HG03045 (cell line): ENCODE results near the gene DGKD.

Experiments used
- ATAC-seq: cut with Tn5 transposase; IDR thresholded peaks from one replicate; pipeline ENCODE4 v1.9.1; 2021; ENCODE audit warnings: mild to moderate bottlenecking, moderate library complexity; ENCODE audit not compliant: unreplicated experiment

Gene DGKD

DNA sequence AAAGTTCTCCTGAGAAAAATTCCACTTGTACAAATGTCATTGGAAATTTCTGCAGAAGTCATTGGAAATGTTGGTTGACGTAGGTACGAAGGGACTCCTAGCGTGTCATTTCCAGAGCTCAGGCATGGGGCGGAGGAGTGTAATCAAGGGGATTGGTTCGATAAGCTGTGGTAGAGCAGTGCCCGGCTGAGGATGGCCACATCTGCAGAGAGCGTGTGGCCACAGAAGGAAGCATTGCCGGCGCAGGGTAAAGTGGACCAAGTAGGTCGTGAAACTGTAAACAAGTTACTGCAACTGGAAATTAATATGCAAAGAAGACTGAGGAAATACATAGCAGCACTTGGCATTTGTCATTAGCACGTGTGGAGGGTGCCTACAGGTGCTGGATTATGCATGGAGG is 101.8 kb downstream of the DGKD start:
- ATAC-seq: no peak

DNA sequence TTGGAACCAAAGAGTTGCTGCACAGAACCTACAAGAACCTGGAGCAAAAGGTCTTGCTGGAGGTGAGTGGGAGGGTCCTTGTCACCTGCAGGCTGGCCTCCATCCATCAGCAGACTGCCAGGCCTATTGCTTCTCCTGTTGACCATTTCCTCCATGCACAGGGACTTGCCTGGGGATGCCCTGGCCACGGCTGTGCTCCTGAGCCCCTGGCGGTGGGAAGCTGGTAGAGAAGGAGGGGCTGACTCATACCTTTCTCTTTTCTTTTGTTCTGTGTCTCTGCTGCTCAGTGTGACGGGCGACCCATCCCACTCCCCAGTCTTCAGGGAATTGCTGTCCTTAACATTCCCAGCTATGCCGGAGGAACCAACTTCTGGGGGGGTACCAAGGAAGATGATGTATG is 102.6 kb downstream of the DGKD start:
- no peak for ATAC-seq

DNA sequence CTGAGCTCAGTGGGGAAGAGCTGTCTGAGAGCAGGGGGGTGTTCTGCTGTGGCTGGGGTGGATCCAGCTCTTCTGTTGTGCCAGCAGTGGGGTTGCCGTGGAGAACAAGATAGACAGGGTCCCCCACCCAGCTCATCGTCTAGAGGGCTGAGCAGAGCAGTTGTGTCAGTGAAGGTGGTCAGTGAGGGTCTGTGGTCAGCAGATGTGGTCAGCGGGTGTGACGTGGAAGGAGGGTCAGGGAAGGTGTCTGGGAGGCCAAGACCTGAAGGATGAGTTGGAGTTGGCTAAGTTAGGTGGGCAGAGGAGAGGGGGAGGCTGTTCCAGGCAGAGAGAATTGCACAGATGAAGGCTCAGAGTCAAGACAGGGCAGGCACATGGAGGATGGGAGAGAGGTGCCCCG is 103.1 kb downstream of the DGKD start:
- no peak for ATAC-seq

DNA sequence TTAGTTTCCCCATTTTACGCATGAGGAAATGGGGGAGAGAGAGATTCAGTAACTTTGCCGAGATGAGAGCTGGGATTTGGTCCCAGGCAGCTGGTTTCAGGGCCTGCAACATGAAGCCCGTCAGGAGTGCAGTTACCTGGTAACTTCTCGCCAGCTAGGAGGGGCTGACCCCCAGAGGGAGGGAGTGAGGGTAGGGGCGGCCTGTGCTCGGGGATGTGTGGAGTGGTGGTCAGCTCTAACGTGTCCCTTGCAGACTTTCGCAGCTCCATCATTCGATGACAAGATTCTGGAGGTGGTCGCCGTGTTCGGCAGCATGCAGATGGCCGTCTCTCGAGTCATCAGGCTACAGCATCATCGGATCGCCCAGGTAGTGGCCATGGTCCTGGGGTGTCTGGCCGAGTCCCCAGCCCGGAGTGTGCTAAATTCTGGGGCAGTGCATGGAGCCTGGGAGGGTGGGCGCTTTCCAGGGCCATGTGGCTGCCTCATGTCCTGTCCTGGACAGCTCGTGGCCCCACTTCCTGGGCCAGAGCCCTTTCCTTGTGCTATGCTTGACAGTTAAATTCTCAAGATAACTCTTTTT is 103.8 kb downstream of the DGKD start:
- ATAC-seq: no peak

DNA sequence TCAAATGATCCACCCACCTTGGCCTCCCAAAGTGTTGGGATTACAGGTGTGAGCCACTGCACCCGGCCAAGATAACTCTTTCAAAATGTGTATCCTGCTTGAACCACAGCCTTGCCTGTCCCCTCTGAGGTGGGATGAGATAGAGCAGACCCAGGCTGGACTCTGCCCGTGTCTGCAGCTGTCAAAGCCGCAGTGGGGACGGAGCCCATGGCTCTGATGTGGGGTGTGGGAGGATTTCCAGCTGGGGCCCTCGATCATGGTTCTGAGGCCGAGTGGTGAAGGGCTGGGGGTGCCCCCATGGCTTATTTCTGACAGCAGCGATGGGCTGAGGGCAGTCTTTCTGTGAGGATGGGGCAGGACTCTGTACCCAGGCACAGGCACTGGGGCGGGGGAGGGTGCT is 104.5 kb downstream of the DGKD start:
- no peak for ATAC-seq

DNA sequence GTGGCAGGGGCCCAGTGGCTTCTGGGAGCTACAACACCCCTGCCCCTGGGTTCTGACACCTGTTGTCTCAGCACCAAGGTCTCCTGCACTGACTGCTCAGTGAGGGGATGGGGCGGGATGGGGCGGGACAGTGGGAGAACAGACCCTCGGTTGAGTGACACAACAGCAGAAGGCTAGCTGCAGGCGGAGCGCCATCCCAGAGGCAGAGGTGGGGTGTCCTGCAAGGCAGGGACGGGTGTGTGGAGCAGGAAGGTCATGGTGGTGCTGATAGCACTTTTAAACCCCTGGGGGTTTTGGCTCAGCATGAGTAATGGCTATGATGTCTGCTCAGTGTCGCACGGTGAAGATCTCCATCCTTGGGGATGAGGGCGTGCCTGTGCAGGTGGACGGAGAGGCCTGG is 105.1 kb downstream of the DGKD start:
- ATAC-seq: no peak

DNA sequence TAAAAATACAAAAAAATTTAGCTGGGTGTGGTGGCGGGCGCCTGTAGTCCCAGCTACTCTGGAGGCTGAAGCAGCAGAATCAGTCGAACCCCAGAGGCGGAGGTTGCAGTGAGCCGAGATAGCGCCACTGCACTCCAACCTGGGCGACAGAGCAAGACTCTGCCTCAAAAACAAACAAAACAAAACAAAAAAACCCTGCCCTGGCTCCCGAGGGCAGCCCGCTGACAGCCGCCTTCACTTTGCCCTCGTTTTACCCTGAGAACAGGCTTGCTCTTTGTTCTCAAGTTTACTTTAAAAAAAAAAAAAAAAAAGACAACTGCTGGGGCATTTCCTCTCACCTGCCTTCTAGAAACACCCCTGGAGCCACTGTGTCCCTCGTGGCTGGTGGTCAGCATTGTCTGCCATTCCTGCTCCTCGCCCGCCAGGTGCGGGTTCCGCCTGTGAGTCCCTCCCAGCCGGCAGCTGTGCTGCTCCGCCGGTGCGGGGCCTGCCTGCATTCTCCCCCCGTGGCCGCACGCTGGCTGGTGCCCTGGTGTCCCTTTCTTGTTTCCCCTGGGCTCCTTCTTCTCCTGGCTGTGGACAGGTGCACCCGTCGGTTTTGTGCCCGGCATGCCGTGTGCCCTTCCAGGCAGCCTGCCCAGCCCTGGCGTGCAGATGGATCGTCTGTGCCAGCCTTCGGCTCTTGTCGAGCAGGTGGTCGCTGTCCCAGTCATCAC is 106.6 kb downstream of the DGKD start:
- no peak for ATAC-seq

DNA sequence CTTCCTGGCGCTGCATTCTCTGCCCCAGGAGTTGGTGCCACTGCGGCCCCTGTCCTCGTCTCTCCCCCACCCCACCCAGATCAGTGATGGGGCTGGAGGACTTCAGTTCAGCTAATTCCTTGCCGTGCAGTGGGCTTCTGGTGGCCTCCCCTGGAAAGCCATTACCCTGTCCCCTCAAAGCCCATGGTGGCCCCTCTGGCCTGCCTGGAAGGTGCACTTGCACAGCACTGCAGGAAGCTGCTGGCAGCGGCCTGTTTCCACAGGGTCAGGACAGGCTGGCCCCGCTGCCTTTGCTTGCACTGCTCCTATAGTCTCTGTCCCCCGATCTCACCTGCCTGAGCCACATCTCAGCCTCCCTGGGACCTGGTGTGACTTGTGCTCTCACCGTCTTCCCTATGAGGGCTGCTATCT is 107.2 kb downstream of the DGKD start:
- ATAC-seq: no peak

DNA sequence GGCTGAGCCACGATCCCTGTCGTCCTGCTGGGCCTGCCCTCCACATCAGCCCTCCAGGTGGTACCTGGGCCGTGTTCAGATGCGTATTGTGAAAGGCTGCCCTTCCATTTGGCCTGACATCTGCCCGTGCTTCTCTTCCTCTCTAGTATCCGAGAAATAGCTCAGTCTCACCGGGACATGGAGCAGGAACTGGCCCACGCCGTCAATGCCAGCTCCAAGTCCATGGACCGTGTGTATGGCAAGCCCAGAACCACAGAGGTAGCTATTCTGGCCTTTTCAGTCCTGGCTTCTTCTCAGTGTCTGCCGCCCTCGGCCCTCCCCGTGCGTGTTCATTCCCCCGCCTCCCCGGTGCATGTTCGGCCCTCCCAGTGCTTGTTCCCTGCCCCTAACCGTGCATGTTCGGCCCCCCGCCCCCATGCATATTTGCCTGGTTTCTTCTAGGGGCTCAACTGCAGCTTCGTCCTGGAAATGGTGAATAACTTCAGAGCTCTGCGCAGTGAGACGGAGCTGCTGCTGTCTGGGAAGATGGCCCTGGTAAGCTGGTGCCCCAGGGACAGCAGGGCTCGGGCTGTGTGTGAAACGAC is 108.0 kb downstream of the DGKD start:
- no peak for ATAC-seq

DNA sequence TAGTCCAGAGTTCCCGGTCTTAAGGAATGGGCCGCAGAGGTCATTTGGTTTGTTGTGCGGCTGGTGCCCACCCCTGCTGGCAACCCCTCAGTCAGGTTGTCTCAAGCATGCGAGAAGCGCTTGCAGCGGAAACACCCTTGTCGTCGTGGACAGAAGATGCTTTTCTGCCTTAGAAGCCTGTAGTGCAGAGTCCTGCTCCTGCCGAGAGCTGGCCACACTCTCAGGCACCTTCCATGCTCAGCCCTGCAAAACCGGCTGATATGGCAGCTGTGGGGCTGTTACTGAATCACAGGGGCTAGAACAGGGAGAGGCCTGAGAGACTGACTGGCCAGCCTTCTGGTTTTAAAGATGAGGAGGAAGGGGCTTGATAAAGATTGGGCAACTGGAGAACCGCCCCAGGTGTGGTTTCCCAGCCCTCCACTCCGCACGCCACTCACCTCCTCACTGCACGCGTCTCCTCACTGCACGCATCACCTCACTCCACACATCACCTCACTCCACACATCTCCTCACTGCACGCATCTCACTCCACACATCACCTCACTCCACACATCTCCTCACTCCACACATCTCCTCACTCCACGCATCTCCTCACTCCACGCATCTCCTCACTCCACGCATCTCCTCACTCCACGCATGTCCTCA is 108.7 kb downstream of the DGKD start:
- no peak for ATAC-seq

DNA sequence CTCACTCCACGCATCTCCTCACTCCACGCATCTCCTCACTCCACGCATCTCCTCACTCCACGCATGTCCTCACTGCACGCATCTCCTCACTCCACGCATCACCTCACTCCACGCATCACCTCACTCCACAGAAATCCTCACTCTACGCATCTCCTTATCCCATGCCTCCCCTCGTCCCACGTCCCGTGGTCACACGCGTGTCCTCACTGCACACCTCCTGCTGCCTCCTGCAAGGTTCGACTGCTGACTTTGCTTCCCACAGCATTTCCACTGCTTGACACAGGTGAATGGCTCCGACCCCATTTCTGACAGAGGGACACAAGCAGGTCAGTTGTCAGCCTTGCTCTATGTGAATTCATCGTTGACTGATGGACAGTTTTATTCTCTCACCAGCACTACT is 109.3 kb downstream of the DGKD start:
- ATAC-seq: no peak

DNA sequence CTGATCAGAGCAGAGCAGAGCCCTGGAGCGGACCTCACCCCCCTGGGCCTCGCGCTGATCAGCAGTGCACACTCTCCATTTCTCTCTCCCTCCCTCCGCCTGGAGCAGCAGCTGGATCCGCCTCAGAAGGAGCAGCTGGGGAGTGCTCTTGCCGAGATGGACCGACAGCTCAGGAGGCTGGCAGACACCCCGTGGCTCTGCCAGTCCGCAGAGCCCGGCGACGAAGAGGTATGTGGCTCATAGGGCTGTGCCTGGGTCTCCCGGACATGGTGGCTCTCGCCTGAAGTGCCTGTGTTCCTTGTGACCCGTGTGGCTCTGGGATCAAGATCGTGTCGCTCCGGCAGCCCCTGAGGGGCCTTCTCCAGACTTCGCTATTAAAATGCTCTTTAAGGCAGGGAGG is 109.8 kb downstream of the DGKD start:
- ATAC-seq: no peak

DNA sequence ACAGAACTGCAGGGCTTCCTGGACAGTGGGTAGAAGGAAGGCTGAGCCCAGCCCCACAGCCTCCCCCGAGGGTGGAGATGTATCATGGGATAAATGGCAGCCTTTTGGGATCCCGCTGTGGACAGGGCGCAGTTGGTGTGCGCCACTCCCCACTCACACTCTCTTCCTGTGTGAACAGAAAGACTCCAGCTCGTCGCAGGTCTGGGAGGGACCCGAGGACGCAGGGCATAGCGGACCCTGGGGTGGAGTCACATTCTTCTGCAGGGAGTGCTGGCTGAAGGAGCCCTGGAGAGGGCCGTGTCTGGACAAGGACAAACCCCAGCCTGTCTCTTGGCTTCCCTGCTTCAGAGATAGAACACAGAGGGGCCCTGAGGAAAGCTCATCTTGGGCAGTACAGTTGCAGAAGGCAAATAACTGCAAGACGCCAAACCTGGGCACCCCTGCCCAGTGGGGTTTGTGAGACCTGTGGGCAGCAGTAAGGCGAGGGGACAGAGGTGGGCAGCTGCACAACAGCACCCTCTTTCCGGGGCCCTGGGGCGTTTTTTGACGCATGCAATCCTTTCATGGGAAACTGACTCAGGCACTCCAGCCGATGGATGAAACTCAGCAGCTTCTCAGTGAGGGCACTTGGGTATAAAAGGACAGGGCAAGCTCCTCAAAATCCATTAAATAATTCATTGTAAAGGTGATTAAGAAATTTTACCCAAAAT is 110.4 kb downstream of the DGKD start:
- ATAC-seq: no peak

DNA sequence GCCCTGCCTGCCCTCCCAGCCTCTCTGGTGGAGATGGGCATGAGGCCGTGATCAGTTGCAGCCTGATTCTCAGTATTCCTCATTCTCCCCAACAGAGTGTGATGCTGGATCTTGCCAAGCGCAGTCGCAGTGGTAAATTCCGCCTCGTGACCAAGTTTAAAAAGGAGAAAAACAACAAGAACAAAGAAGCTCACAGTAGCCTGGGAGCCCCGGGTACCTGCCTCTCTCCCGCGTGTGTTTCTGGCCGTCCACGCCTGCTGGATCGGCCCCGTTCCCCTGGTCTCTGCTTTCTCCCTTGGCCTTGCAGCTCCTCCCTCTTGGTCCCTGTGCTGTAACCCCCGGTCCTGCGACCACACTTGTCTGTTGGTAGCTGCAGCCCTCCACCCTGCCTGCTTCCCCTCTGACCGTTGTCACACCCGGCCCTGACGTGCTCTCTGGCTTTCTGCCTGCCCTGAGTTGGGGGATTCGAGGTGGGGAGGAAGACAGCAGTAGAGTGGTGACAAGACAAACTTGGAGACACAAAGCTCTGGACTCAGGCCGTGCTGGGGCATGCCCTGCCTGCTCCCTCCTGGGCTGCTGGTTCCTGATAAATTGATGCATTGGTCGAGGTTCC is 112.8 kb downstream of the DGKD start:
- ATAC-seq: no peak

DNA sequence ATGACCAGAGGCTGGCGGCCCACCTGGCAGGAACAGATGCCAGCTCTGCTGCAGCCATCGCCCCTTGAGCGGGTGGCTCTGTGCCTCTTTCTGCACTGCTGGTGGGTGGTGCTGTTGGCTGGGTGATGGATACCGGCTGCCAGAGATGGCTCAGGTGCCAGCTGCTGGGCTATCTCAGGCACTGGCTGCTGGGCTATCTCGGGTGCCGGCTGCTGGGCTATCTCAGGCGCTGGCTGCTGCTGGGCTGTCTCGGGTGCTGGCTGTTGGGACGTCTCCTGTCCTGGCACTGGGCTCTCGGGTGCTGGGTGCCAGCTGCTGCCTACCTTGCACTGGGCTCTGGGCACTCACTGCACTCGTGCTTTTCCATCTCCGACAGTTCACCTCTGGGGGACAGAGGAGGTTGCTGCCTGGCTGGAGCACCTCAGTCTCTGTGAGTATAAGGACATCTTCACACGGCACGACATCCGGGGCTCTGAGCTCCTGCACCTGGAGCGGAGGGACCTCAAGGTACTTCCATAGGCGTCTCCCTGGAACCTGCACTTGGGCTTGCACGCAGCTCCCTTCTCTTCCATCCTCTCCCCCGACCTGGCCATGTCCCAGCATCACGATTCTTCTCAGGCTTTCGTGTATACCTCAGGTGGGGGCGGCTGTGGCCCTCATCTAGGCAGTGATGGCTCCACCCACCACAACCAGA is 113.9 kb downstream of the DGKD start:
- ATAC-seq: no peak

DNA sequence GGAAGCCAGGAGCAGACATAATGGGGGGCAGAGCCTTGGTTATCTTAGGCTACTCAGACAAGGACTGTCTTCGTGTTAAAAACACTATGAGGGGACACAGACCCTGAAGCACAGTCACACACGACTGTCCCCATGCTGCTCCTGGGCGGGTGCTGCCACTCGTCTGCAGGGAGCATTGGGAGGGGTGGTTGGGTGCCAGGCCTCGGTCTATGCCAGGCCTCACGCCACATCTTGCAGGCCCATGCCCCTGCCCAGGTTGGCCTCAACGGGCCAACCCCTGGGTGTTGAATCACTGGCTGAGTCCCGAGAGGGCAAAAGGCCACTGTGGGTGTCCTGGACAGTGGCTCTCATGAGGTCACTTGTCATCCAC is 114.4 kb downstream of the DGKD start:
- ATAC-seq: no peak

DNA sequence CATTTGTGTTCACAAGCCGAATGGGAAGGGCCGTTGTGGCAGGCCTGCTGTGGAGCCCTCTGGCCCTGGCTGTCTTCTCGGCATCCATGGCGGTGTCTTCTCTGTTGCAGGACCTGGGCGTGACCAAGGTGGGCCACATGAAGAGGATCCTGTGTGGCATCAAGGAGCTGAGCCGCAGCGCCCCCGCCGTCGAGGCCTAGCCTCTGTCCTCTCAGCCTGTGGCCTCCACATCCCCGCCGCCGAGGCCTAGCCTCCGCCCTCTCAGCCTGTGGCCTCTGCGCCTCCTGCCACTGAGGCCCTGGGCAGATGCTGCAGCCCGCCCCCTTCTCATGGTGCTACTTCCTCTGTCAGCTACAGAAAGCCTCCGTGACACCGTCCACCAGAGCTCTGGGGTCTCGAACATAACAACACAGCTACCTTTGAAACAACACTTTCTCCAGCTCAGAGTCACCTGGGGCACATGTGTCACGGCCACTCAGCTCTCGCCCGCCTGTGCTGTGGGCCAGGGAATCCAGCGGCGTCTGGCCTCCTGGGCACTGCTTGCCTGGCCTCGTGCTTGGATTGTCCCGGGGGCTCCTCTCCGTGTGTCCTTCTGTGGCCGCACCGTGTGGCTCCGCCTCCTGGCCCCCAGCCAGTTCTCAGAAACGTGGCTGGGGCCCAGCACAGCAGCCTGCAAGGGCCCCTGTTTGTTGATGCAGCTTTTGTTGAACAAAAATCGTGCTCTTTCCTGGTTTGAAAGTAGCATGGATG is 115.1 kb downstream of the DGKD start:
- no peak for ATAC-seq

DNA sequence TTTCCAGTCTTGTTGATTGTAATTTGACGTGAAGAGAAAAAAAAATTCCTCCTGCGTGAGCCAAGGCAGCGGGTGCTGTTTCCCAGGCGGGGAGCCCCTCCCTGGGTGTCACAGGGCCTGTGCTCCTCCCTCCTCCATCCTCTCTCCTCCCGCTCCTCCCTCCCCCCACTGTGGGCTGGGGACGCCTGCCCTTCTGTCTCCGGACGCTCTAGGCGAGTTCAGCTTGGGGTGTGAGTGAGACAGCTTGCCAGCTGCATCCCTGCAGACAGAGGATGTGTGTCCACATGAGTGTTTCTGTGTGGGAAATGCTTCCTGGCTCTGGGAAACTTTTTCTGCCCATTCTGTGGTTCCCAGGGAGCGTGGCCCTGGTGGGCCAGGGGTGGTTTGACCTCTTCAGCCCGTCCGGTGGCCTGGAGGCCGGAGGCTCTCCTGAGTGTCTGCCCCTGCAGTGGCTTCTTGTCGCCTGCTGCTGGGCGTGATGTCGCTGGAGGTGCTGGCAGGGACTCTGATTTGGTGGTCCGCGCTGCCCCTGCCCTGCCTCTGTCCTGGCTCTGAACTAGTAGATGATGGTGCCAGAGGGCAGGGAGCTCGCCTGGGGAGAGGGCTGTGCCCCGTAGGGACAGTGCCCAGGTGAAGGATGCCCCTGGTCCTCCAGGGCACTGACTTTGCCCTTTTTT is 115.9 kb downstream of the DGKD start:
- ATAC-seq: no peak

DNA sequence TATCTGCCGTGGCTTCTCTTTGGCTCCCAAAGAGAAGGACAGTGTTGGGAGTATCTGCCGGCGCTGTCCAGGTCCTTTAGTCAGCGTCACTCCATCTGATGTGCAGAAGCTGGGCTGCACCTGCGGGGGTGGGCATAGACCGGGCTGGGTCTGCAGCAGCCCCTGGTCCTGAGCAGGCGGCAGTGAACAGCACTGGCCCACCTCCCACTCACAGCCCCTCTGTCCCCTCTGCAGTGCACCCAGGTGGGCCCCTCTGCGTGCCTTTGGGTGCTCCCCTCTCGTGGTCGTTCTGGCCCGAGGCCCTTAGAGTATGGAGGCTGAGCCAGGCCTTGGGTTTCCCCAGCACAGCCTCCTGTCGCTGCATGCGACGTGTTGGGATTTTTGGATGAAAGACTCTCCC is 116.5 kb downstream of the DGKD start:
- no peak for ATAC-seq
